ENCODE measurements around the gene TMTC2.

- no peak for TF ChIP-seq POLR2AphosphoS5 (IDR thresholded peaks at IDR 0.05; ENCODE audit: borderline replicate concordance, low read depth, low read length)
- no peak for TF ChIP-seq EZH2 (IDR thresholded peaks at IDR 0.05)
Measured at GRCh38 chr12:83086023-83086422, 399.3 kb downstream of the TMTC2 start.

Data from SK-N-MC (cell line).